ENCODE results near the gene IL1RAPL1.
"Not testable (repeated sequence)": the region's sequence is repeated elsewhere in the genome, so short reads cannot be mapped to it uniquely, and the experiment has no call there.

IL1RAPL1 gene

DNA sequence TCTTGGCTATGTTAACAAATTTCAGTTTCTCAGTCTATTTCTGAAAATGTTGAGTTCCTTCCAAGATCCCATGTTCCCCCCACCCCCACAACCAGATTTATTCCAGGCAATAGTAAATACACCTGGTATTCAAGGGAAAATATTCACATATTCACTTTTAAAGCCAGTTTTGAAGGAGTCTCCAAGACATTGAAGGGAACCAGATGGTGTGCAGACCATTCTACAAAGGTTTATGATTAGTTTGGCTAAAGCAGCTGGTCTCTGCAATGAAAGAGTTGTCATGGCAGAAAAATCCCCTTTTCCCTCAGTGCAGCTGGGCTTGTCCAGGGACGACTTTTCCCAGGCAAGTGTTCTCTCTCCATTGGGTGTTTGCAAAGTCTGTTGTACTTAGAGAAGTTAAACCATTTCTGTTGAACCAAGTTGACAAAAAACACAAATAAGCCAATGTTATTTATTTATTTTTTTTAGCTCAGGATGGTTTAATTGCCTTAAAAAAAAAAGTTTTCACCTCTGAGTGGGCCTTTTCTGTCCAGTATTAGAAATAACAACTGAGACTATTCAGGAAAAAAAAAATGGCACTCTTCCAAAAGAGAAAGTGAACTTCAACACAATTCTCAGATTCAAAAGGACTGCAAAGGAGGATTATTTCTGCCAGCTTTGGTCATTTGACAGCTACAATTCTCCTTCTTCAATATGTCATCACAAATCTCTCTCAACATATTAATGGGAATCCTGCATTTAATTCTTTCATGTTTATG lies 410.6 kb downstream of the IL1RAPL1 start:
- DNase-seq: no peak

- DNase-seq: no peak
These were observed 411.4 kb downstream of the IL1RAPL1 start for GRCh38 chrX:28998609-28999135.

DNA sequence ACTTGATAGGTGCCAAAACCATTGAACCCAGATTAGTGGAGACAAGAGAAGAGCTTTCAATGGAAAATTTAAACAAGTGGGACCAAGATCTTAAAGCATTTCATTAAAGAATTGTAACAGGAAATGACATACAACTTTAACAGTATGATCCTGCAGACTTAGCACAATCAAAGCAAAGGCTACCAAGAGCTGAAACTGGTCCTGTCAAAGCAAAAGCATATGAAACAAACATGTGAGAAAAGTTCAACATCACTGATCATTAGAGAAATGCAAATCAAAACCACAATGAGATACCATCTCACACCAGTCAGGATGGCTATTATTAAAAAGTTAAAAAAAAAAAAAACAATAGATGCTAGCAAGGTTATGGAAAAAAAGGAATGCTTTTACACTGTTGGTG lies 425.6 kb downstream of the IL1RAPL1 start:
- no peak for DNase-seq

GRCh38 chrX:29023207-29023606 lies 436.0 kb downstream of the IL1RAPL1 start:
- DNase-seq: no peak

GRCh38 chrX:29024871-29025270 lies 437.6 kb downstream of the IL1RAPL1 start:
- peak; percentile 24 for DNase-seq

GRCh38 chrX:29039501-29039900 lies 452.3 kb downstream of the IL1RAPL1 start:
- no peak for DNase-seq

DNA sequence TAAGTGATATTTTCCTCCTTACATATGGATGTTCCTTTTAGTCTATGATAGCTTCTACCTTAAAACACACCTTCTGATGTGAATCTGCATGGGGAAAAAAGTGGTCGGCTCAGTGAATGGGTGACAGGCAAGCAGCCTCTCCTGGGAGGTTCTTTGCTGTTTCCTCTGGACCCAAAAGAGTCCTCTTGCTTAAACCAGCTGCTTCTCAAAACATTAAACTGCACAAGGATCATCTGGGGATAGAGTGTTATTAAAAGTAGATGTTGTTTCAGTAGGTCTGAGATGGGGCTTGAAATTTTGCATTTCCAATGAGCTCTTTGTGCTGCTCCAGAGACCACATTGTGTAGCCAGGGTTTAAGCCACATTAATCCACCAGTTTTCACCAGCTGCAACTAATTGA lies 452.9 kb downstream of the IL1RAPL1 start:
- no peak for DNase-seq

DNA sequence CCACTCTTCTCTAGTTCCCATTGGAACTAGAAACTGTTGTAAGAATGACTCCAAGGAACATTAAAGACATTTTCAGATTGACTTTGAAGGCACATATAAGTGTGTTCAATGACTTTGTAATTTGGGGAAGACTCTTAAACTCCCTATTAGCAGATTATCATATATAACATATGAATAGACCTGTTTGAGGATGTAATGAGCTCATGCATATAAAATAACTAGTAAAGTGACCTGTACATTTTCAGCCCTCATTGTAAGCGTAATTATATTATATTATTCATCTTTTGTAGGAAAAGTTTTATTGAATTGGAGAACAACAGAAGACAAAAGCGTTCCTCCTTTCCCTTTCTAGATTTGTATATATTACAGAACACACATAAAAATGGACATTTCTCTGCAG lies 455.1 kb downstream of the IL1RAPL1 start:
- DNase-seq: no peak

- DNase-seq: no peak
These were observed 456.5 kb downstream of the IL1RAPL1 start for GRCh38 chrX:29043746-29044145.

- DNase-seq: peak; percentile 1
These were observed 457.4 kb downstream of the IL1RAPL1 start for GRCh38 chrX:29044423-29045184.

- DNase-seq: no peak
These were observed 478.2 kb downstream of the IL1RAPL1 start for GRCh38 chrX:29065477-29065876.

DNA sequence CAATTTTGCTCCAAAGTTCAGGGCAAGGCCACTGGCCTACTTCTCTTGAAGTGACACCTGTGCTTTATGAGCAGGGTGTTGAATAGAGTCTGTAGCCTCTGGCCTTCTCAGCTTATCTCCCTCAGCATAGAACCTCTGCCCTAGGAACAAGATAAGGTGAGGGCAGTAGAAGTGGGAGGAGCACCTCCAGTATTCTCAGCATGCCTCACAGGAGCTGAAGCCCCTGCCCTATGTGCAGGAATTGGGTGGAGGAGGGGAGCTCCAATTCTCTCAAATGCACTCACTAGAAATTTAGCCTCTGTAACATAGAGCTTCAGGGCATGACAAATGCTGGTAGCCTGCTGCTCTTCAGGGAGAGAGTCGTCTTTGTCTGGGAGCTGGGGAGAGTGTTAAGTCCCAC lies 479.3 kb downstream of the IL1RAPL1 start:
- no peak for DNase-seq

DNA sequence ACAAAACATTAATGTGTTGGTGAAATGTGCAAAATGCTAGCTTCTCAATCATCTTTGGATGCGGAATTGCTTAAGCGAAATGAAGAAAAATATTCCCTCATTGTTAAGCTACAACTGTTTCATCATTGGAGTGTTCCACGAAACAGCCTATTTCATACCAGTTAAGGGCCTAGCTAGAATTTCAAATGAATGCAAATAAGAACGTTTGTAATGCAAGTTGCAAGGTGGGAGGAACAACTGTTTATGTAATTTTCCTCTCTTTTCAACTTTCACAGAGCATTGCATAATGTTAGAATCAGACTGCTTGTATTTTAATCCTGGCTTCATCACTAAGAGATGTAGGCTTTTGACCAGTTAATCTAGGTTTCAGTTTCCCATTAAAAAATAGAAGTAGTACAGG lies 480.1 kb downstream of the IL1RAPL1 start:
- no peak for DNase-seq

- DNase-seq: no peak
These were observed 484.5 kb downstream of the IL1RAPL1 start for GRCh38 chrX:29071525-29072320.

GRCh38 chrX:29082558-29082957 lies 495.3 kb downstream of the IL1RAPL1 start:
- no peak for DNase-seq

GRCh38 chrX:29083823-29084222 lies 496.6 kb downstream of the IL1RAPL1 start:
- DNase-seq: no peak

GRCh38 chrX:29090811-29091210 lies 503.6 kb downstream of the IL1RAPL1 start:
- DNase-seq: no peak

DNA sequence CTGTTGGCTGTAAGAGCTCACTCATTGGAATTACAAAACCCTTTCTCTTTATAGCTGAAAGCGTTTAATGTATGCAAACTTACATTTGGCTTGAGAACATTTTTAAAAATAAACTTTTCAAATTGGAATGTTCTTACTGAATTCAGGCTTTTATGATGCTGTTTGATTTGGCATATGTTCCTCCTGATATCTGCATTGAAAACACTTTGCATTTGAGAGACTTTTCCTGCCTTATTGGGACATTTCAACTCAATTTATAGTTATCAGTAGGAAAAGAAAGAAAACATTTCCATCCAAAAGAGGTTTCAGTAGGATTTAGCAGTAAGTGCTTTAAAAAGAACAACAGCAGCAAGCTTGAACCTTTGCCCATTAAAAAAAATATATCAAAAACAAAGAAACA lies 520.0 kb downstream of the IL1RAPL1 start:
- DNase-seq: no peak

DNA sequence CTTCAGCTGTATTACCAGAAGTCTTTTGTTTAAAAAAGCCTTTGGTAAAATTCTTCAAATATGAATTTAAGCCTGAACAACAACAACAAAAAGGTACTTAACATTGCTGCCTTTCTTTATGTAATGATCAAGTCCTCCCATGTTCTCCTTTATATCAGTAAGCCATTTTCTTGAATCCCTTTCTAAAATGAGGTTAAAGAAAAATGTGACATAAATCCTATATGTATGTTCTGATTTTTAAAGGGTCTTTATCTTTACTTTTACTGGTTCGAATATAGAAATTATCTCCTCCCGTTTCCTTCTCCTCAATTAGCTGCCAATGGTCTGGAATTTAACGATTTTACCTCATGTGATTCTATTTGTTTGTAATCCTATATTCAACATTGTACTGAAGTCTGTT lies 522.8 kb downstream of the IL1RAPL1 start:
- DNase-seq: no peak

GRCh38 chrX:29113221-29113620 lies 526.0 kb downstream of the IL1RAPL1 start:
- DNase-seq: no peak

- not testable (repeated sequence) for DNase-seq
These were observed 535.6 kb downstream of the IL1RAPL1 start for GRCh38 chrX:29122817-29123216.

- no peak for DNase-seq
These were observed 543.7 kb downstream of the IL1RAPL1 start for GRCh38 chrX:29130905-29131304.

DNA sequence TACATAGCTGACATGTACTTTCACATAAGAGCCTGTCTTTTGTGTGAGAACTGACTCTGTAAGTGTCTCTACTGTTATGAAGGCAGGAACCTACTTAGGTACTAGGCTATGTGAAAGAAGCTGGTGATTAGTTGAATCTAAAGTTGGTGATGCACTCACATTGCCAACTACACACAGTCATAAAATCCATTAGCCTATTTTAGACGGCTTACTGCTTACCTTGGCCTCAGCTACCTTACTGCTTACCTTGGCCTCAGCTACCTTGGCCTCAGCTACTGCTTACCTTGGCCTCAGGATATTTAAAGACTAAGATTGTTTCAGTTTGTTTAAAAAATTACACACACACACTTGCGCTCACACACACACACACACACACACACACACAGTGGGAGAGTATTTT lies 549.7 kb downstream of the IL1RAPL1 start:
- DNase-seq: no peak

All from hematopoietic multipotent progenitor cell treated with erythropoietin and hydrocortisone succinate and interleukin-3 and kit ligand, for 6 days (in vitro differentiated cells).